Measurements from ENCODE around the gene IFIT3.

IFIT3 gene

DNA sequence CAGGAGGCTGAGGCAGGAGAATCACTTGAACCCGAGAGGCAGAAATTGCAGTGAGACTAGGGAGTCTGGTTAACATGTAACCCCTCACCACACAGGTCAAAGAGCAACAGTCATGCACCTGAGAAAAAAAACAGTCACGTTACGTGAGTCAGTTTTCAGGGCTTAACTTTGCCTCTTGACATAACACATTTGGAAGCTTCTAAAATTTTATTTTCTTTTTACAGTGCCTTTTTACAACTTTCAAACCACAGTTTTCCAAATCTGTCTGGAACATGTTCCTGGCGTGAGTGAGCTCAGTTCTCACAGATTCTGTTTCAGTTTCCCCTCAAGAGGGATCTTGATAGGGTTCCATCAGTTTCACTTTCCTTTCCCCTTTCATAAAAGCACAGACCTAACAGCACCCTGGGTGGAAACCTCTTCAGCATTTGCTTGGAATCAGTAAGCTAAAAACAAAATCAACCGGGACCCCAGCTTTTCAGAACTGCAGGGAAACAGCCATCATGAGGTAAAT is 4.4 kb downstream of the IFIT3 start:
- in situ Hi-C loops (cut with MboI; ENCODE audit: low pct_unique_long_range_greater_than_20kb, low sequenced_read_pairs, unreplicated experiment), result no loop called here
- TF ChIP-seq, protein P1, sequence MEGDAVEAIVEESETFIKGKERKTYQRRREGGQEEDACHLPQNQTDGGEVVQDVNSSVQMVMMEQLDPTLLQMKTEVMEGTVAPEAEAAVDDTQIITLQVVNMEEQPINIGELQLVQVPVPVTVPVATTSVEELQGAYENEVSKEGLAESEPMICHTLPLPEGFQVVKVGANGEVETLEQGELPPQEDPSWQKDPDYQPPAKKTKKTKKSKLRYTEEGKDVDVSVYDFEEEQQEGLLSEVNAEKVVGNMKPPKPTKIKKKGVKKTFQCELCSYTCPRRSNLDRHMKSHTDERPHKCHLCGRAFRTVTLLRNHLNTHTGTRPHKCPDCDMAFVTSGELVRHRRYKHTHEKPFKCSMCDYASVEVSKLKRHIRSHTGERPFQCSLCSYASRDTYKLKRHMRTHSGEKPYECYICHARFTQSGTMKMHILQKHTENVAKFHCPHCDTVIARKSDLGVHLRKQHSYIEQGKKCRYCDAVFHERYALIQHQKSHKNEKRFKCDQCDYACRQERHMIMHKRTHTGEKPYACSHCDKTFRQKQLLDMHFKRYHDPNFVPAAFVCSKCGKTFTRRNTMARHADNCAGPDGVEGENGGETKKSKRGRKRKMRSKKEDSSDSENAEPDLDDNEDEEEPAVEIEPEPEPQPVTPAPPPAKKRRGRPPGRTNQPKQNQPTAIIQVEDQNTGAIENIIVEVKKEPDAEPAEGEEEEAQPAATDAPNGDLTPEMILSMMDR (IDR thresholded peaks at IDR 0.05; ENCODE audit: extremely low read depth, insufficient read depth, missing control alignments), result no peak
- peak; percentile 25 for DNase-seq (ENCODE audit: low spot score)

DNA sequence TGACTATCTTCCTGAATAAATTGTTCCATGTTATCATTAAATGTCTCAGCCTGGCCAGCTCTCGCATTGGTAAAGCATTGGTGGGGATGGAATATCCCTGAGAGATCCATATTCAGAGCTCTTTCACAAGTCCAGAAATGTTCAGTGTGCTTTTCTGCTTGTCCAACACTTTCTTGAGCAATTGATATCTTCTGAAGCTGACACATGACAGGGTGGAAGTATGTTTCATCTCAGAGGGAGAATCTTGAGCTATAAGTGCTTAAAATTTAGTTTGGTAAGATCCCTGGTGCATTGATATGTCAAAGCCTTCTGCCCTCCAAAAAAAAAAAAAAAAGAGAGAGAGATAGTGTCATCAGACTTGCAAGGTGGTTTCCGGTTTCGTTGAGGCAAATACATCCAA is 7.4 kb downstream of the IFIT3 start:
- TF ChIP-seq, protein P1 (IDR thresholded peaks at IDR 0.05; ENCODE audit: extremely low read depth, insufficient read depth, missing control alignments), result no peak
- in situ Hi-C loops (cut with MboI; ENCODE audit: low pct_unique_long_range_greater_than_20kb, low sequenced_read_pairs, unreplicated experiment), result no loop called here
- no peak for DNase-seq (ENCODE audit: low spot score)

DNA sequence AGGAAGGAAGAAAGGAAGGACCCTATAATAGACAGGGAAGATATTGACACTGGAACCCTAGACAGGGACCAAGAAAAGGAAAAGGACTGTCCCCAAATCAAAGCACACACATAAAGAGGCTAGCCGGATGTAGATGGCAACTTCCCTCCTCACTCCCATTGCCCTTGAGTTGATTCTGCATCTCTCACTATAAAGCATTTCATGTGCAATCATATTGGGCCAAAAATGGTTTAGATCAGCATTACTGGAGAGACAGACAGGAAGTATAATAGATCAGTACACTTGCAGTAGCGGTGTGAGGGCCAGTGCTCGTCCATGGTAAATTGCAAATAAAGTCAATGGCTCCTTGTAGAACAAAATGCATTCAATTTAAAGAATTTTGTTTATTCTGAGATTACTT is 8.4 kb downstream of the IFIT3 start:
- in situ Hi-C loops (cut with MboI; ENCODE audit: low pct_unique_long_range_greater_than_20kb, low sequenced_read_pairs, unreplicated experiment), result no loop called here

DNA sequence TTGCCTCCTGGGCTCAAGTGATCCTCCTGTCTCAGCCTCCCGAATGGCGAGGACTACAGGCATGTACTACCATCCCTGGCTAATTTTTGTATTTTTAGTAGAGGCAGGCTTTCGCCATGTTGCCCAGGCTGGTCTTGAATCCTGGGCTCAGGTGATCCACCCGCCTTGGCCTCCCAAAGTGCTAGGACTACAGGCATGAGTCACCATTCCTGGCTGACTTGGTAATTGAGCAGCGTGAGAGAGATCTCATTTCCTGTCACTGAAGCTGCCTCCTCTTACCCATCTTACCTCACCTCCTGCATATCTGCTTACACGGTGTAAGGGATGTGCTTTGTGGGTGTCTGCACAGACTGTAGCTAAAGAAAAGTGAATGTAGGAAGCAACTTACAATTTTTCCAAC is 9.7 kb downstream of the IFIT3 start:
- in situ Hi-C loops (cut with MboI; ENCODE audit: low pct_unique_long_range_greater_than_20kb, low sequenced_read_pairs, unreplicated experiment), result no loop called here
- TF ChIP-seq, protein P1 (IDR thresholded peaks at IDR 0.05; ENCODE audit: extremely low read depth, insufficient read depth, missing control alignments), result no peak
- DNase-seq (ENCODE audit: low spot score), result no peak

More for the DNA sequence above, 8.4 kb downstream of the IFIT3 start:
- no peak for DNase-seq (ENCODE audit: low spot score)
- TF ChIP-seq, protein P1 (IDR thresholded peaks at IDR 0.05; ENCODE audit: extremely low read depth, insufficient read depth, missing control alignments), result no peak

DNA sequence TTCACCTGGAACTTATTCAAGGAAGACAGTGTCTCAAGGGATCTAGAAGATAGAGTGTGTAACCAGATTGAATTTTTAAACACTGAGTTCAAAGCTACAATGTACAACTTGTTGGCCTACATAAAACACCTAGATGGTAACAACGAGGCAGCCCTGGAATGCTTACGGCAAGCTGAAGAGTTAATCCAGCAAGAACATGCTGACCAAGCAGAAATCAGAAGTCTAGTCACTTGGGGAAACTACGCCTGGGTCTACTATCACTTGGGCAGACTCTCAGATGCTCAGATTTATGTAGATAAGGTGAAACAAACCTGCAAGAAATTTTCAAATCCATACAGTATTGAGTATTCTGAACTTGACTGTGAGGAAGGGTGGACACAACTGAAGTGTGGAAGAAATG is 10.9 kb downstream of the IFIT3 start:
- in situ Hi-C loops (cut with MboI; ENCODE audit: low pct_unique_long_range_greater_than_20kb, low sequenced_read_pairs, unreplicated experiment), result no loop called here
- DNase-seq (ENCODE audit: low spot score), result no peak
- TF ChIP-seq, protein P1 (IDR thresholded peaks at IDR 0.05; ENCODE audit: extremely low read depth, insufficient read depth, missing control alignments), result no peak

DNA sequence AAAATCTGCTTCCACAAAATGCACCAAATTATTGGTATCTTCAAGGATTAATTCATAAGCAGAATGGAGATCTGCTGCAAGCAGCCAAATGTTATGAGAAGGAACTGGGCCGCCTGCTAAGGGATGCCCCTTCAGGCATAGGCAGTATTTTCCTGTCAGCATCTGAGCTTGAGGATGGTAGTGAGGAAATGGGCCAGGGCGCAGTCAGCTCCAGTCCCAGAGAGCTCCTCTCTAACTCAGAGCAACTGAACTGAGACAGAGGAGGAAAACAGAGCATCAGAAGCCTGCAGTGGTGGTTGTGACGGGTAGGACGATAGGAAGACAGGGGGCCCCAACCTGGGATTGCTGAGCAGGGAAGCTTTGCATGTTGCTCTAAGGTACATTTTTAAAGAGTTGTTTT is 12.1 kb downstream of the IFIT3 start:
- TF ChIP-seq, protein P1 (IDR thresholded peaks at IDR 0.05; ENCODE audit: extremely low read depth, insufficient read depth, missing control alignments), result no peak
- DNase-seq (ENCODE audit: low spot score), result no peak
- in situ Hi-C loops (cut with MboI; ENCODE audit: low pct_unique_long_range_greater_than_20kb, low sequenced_read_pairs, unreplicated experiment), result no loop called here

DNA sequence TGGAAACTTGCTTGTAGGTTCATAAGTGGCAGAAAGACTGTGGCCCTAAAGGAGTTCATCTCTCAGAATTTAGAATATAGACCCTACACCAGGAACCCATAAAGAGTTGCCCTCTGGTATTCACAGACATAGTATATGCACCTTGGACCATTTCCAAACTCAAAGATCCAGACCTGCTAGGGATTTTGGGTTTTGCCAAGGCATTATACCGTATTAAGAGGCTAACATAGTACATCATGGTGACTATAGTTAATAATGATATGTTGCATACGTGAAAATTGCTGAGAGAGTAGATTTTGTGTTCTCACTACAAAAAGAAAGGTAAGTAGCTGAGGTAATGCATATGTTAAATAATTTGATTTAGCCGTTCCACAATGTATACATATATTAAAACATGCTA is 13.9 kb downstream of the IFIT3 start:
- DNase-seq (ENCODE audit: low spot score), result no peak
- in situ Hi-C loops (cut with MboI; ENCODE audit: low pct_unique_long_range_greater_than_20kb, low sequenced_read_pairs, unreplicated experiment), result no loop called here
- TF ChIP-seq, protein P1 (IDR thresholded peaks at IDR 0.05; ENCODE audit: extremely low read depth, insufficient read depth, missing control alignments), result no peak
